ENCODE measurements around the gene CHRNA4.

Gene CHRNA4

DNA sequence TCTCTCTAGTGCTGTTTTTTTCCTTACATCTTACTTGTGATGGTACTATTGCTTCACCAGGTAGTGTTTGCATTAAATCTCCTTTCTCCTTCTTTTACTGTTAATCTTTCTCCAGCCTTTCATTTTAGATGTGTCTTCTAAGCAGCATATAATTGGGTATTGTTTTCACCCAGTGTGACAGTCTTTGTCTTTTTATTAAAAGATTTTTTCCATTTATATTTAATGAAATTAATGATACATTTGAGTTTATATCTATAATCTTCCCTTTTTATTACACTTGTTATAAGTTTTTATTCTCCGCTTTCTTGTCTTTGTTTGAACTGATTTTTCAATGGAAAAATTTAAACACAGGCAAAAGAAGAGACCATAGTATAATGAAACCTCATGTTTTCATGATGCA lies 59.5 kb downstream of the CHRNA4 start:
- TF ChIP-seq JUND (IDR thresholded peaks at IDR 0.05; ENCODE audit: low read depth): no peak
- in situ Hi-C loops (cut with HindIII; ENCODE audit: low pct_unique_long_range_greater_than_20kb, low sequenced_read_pairs): no loop called here
- DNase-seq (ENCODE audit: low read depth in 1 of 2, low spot score in 1 of 2): no peak

DNA sequence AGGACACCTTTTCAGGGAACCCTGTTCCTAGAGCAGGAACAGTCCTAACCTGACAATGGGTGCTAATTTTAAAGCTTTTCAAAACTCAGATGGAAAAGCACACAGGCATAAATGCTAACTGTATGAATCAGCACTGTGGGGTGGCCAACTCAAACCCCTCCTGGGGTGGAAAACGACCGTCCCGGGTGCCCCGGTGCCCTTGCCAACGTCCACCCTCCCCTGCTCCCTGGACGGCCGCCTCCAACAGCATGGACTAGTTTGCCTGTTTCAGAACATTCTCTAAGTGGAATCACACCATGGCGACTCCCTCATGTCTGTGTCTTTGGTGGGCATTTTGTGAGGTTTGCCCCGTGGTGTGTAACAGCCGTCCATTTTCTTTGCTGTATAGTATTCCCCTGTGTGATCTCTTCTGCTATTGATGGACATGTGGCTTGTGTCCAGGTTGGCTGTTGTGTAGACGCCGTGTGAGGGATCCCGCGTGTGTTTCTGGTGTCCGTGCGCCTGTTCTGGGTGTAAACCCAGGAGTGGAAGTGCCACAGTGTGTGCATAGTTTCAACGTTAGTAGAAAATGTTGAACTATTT lies 62.3 kb downstream of the CHRNA4 start:
- in situ Hi-C loops (cut with HindIII; ENCODE audit: low pct_unique_long_range_greater_than_20kb, low sequenced_read_pairs): no loop called here
- DNase-seq (ENCODE audit: low read depth in 1 of 2, low spot score in 1 of 2): no peak
- TF ChIP-seq JUND (IDR thresholded peaks at IDR 0.05; ENCODE audit: low read depth): no peak

DNA sequence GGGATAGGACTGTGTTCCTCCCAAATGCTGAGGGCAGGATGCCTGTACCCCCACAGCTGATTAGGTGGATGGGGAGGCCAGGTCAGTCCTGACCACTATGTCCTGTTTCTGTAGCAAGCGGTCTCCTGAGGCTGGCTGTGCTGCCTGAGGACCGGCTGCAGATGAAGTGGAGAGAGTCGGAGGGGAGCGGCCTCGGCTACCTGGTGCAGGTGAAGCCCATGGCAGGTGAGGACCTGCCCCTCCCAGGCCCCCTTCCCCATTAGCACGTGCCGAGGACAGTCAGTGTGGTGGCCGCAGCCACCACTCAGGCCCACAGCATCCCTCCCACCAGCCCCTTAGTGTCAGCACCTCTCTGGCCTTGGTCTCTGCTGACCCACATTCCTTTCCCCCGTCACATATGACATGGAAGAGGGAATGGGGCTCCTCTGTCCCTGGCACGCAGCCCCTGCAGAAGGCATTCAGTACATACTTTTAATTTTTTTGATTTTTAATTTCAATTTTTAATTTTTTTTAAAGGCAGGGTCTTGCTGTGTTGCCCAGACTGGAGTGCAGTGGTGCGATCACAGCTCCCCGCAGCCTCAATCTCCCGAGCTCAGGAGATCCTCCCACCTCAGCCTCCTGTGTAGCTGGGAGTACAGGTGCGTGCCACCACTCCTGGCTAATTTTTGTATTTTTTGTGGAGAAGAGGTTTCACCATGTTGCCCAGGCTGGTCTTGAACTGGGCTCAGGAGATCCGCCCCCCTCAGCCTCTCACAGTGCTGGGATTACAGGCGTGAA lies 63.2 kb downstream of the CHRNA4 start:
- in situ Hi-C loops (cut with HindIII; ENCODE audit: low pct_unique_long_range_greater_than_20kb, low sequenced_read_pairs): no loop called here
- no peak for DNase-seq (ENCODE audit: low read depth in 1 of 2, low spot score in 1 of 2)
- no peak for TF ChIP-seq JUND (IDR thresholded peaks at IDR 0.05; ENCODE audit: low read depth)

DNA sequence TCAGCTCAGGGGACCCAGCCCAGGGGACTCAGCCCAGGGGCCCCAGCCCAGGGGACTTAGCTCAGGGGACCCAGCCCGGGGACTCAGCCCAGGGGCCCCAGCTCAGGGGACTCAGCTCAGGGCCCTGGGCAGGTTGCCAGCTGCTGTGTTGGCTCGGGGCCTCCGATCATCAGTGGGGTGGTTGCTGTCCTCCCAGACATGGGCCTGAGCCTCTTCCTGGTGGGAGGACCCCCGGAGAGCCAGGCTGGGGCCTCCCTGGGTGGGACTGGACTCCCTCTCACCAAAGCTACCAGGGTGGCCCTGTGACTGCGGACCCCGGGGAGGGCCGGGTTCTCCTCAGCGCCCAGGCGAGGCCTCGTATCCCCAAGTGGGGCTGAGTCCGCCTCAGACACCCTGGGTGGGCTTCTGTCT lies 63.8 kb downstream of the CHRNA4 start:
- DNase-seq (ENCODE audit: low read depth in 1 of 2, low spot score in 1 of 2): no peak
- in situ Hi-C loops (cut with HindIII; ENCODE audit: low pct_unique_long_range_greater_than_20kb, low sequenced_read_pairs): no loop called here
- no peak for TF ChIP-seq JUND (IDR thresholded peaks at IDR 0.05; ENCODE audit: low read depth)

DNA sequence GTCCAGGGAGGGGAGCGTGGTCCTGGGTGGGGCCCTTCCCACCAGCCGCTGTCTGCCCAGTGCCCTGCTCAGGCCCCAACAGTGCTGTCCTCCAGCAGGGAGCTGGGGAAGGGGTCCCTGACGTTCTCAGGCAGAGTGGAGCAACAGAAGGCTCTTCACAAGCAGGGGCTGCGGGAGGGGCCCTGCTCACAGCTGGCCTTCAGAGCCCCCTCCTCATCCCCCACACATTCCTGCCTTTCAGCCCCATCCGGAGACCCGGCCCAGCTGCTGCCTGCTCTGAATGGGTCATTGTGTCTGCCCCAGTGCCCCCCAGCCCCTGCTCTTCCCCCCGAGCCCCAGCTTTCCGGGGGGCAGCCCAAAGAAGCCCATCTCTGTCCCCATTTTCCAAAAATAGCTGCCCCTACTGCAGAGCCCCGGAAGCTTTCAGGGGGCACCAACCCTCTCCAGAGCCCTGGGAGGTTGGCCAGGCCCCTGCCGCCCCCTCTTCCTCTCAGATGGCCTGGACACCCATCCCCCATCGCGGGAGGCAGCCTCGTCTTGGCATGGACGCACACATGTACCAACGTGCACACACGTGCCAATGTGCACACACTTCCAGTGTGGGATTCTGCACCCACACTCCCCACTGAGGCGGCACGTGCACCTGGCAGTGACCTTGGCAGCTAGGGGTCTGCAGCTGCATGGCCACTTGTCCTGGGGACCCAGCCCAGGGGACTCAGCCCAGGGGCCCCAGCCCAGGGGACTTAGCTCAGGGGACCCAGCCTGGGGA lies 64.4 kb downstream of the CHRNA4 start:
- no peak for TF ChIP-seq JUND (IDR thresholded peaks at IDR 0.05; ENCODE audit: low read depth)
- in situ Hi-C loops (cut with HindIII; ENCODE audit: low pct_unique_long_range_greater_than_20kb, low sequenced_read_pairs): no loop called here
- no peak for DNase-seq (ENCODE audit: low read depth in 1 of 2, low spot score in 1 of 2)

DNA sequence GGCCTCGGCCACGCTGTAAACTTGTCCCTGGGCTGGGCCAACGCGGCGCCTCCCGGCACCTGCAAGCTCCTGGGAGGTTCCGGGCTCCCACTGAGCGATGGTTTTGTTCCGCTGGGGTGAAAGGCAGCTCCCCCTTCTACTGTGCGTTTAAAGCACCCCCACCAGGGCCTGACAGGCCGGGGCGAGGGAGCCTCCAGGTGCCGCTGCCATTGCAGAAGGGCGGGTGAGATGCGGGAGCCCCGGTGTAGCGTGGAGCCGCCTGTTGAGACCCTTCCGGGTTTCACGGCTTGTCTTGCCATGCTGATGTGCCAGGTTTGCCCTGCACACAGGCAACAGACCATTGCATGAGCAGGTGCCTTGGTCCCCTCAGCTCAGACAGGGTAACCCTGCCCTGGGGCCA lies 65.3 kb downstream of the CHRNA4 start:
- TF ChIP-seq JUND (IDR thresholded peaks at IDR 0.05; ENCODE audit: low read depth): no peak
- no peak for DNase-seq (ENCODE audit: low read depth in 1 of 2, low spot score in 1 of 2)
- in situ Hi-C loops (cut with HindIII; ENCODE audit: low pct_unique_long_range_greater_than_20kb, low sequenced_read_pairs): no loop called here

DNA sequence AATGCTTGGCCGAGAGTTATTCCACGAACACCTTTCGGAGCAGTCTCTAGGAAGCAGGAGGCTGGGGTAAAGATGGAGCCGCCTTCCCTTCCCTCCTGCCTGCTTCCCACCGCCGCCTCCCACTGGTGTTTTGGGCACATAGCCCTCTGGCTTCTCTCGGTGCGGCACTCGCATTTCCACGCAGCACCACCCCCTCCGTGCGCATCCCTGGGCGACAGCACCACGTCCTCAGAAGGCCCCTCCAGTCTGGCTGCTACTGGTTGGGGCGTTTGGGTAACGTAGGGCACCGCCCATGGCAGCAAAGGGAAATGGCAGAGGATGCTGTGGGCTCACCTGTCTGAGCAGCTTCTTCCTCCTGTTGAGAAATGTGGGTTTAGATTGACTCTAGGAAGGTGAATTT lies 65.7 kb downstream of the CHRNA4 start:
- no peak for TF ChIP-seq JUND (IDR thresholded peaks at IDR 0.05; ENCODE audit: low read depth)
- in situ Hi-C loops (cut with HindIII; ENCODE audit: low pct_unique_long_range_greater_than_20kb, low sequenced_read_pairs): no loop called here
- DNase-seq (ENCODE audit: low read depth in 1 of 2, low spot score in 1 of 2): peak in 1 of 2 experiments; percentile 41

DNA sequence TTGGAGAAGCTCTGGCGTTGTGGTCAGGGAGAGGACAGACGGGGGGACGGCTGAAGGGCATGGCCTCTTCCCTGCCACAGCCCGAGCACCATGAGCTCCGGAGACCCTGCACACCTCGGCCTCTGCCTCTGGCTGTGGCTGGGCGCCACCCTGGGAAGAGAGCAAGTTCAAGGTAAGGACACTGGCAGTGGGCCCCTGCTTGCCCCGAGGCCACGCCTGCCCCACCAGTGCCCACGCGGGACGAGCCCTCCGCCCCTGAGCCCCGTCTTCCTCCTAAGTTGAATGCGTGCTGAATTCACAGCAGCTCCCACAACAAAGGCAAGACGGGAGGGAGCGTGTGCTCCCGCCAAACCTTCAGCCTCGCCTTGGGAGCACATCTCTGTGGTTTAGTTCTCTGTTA lies 66.1 kb downstream of the CHRNA4 start:
- no peak for DNase-seq (ENCODE audit: low read depth in 1 of 2, low spot score in 1 of 2)
- no peak for TF ChIP-seq JUND (IDR thresholded peaks at IDR 0.05; ENCODE audit: low read depth)
- in situ Hi-C loops (cut with HindIII; ENCODE audit: low pct_unique_long_range_greater_than_20kb, low sequenced_read_pairs): no loop called here

DNA sequence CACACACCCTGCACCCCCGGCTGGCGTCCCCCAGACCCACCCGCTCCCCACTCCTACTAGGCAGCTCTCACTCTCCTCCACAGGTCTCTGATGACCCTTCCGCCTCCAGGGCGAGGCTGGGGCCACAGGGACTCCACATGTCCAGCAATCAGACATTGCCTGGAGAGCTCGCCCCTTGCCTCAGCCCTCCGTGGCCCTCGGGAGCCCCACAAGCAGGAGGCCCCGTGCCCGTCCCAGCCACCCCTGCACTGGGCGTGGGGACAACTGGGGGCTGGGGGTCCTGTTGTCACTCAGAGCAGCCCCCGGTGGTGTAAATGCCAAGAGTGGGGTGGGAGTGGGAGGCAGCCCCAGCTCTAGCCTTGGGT lies 66.6 kb downstream of the CHRNA4 start:
- no peak for DNase-seq (ENCODE audit: low read depth in 1 of 2, low spot score in 1 of 2)
- no peak for TF ChIP-seq JUND (IDR thresholded peaks at IDR 0.05; ENCODE audit: low read depth)
- in situ Hi-C loops (cut with HindIII; ENCODE audit: low pct_unique_long_range_greater_than_20kb, low sequenced_read_pairs): no loop called here

DNA sequence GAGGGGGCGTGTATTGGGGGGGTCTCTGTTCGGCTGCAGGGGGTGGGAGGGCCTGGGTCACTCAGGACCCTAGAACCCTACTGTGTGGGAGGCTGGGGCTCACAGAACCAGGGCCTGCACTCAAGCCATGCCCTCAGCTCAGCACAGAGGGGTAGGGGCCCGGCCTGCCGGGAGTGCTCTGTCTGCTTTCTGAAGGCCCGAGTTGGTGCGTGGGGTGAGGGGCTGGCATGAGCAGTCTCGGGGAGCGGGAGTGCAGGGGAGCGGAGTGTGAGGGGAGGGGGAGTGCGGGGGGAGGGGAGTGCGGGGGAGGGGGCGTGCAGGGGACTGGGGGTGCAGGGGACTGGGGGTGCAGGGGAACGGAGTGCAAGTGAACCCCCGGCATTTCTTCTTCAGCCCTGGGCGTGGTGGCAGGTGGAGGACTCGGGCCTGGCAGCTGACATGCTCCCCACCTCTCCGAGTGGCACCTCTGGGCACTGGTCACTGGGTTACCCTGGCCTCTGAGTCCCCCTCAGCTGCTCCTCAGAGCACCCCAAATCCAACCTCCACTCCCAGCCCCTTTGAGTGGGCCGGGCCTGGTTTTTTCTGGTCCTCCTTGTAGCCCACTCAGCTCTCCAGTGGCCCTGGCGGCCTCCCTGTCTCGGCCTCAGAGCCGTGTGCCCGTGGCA lies 67.1 kb downstream of the CHRNA4 start:
- DNase-seq (ENCODE audit: low read depth in 1 of 2, low spot score in 1 of 2): no peak
- in situ Hi-C loops (cut with HindIII; ENCODE audit: low pct_unique_long_range_greater_than_20kb, low sequenced_read_pairs): no loop called here
- no peak for TF ChIP-seq JUND (IDR thresholded peaks at IDR 0.05; ENCODE audit: low read depth)

DNA sequence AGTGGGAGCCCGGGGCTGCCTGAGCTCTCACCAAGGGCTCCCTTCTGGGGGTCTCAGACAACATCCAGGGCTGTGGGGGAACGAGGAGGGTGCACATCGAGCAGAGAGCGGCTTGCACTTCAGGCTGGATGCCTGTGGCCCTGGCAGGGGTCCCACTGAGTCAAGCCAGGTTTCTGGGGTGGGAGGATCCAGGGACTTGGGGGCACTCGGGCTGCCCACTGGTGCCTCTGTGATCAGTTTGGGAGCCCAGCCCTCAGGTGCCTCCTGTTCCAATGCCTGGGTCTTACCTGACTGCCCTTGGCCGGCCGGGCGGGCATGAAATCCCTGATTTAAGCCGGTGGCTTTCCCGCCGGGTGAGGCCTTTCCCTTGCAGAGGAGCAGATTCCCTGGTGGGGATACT lies 67.7 kb downstream of the CHRNA4 start:
- TF ChIP-seq JUND (IDR thresholded peaks at IDR 0.05; ENCODE audit: low read depth): no peak
- no peak for DNase-seq (ENCODE audit: low read depth in 1 of 2, low spot score in 1 of 2)
- in situ Hi-C loops (cut with HindIII; ENCODE audit: low pct_unique_long_range_greater_than_20kb, low sequenced_read_pairs): no loop called here
